Prostate gland (tissue), 2 donors: ENCODE measurements around the gene CYRIA.

Experiments used
- CTCF ChIP-seq, 4 experiments: fragments of 200-600 bp in 2 of 4; fragments of 450-650 bp in 2 of 4; sonication (generic) in 2 of 4; IDR thresholded peaks; 1 replicate in 3 of 4; 2 replicates in 1 of 4; pipeline ENCODE4 v1.5.1; 2016 to 2019; ENCODE audit warnings: antibody characterized with exemption in 4 of 4, mild to moderate bottlenecking in 2 of 4, moderate library complexity in 2 of 4
- POLR2AphosphoS5 ChIP-seq: sonication (generic); formaldehyde crosslinking; IDR thresholded peaks from one replicate; pipeline ENCODE4 v1.6.1; 2017; ENCODE audit warnings: antibody characterized with exemption

- TF ChIP-seq CTCF (IDR thresholded peaks at IDR 0.05) (no peak), POLR2AphosphoS5 (no peak)
These were observed 19.7 kb upstream of the CYRIA start for GRCh38 chr2:16685340-16685715.
